Neural progenitor cell (in vitro differentiated cells): ENCODE data around the gene IQGAP2. TPM values are rescaled to one million over a fixed set of nuclear protein-coding genes. Genes with fewer than 3 reads are reported as not detected.

Experiments
- DNase-seq: peaks from one replicate; pipeline ENCODE4 v3.0.0-alpha.2; 2016; ENCODE audit warnings: low spot score
- H2AFZ ChIP-seq: fragments of 200-600 bp; sonication (generic); replicated peaks from 2 replicates; pipeline ENCODE4 v1.6.1; 2016; ENCODE audit warnings: antibody characterized with exemption
- H3F3A ChIP-seq: fragments of 200-600 bp; sonication (generic); 2 replicates; pipeline ENCODE4 v1.6.1; 2016; ENCODE audit warnings: antibody characterized with exemption, low read depth
- H3K27ac ChIP-seq: fragments of 200-600 bp; sonication (generic); 2 replicates; pipeline ENCODE4 v1.5.1; 2016; ENCODE audit warnings: mild to moderate bottlenecking
- H3K27me3 ChIP-seq: fragments of 200-600 bp; sonication (generic); 2 replicates; pipeline ENCODE4 v1.6.1; 2016; ENCODE audit warnings: mild to moderate bottlenecking, moderate library complexity
- H3K36me3 ChIP-seq: fragments of 200-600 bp; sonication (generic); 2 replicates; pipeline ENCODE4 v1.5.1; 2016
- H3K4me1 ChIP-seq: fragments of 200-600 bp; sonication (generic); 2 replicates; pipeline ENCODE4 v1.6.1; 2016; ENCODE audit warnings: mixed run types
- H3K4me2 ChIP-seq: fragments of 200-600 bp; sonication (generic); 2 replicates; pipeline ENCODE4 v1.6.1; 2016
- H3K4me3 ChIP-seq: fragments of 200-600 bp; sonication (generic); 2 replicates; pipeline ENCODE4 v1.5.1; 2016
- H3K79me2 ChIP-seq: fragments of 200-600 bp; sonication (generic); 2 replicates; pipeline ENCODE4 v1.6.1; 2016; ENCODE audit warnings: low read depth
- H3K9ac ChIP-seq: fragments of 200-600 bp; sonication (generic); 2 replicates; pipeline ENCODE4 v1.6.1; 2016
- H3K9me3 ChIP-seq: fragments of 200-600 bp; sonication (generic); 2 replicates; pipeline ENCODE4 v1.5.1; 2016; ENCODE audit warnings: low read depth
- H4K20me1 ChIP-seq: fragments of 200-600 bp; sonication (generic); 2 replicates; pipeline ENCODE4 v1.6.1; 2016; ENCODE audit warnings: low read depth
- H3K27ac Mint-ChIP-seq: 3 replicates; pipeline ENCODE4 v1.8.0; 2021; ENCODE audit warnings: mixed read lengths
- H3K27me3 Mint-ChIP-seq: 2 replicates; pipeline ENCODE4 v1.8.0; 2022; ENCODE audit warnings: low read depth, mild to moderate bottlenecking, inconsistent platforms, moderate library complexity, mixed read lengths; ENCODE audit not compliant: insufficient read depth
- H3K36me3 Mint-ChIP-seq: 3 replicates; pipeline ENCODE4 v1.8.0; 2021; ENCODE audit warnings: mixed read lengths
- H3K4me1 Mint-ChIP-seq: 3 replicates; pipeline ENCODE4 v1.8.0; 2021; ENCODE audit warnings: mixed read lengths
- H3K4me3 Mint-ChIP-seq: 3 replicates; pipeline ENCODE4 v1.8.0; 2021; ENCODE audit warnings: mild to moderate bottlenecking, moderate library complexity, mixed read lengths
- H3K9me3 Mint-ChIP-seq: 3 replicates; pipeline ENCODE4 v1.8.0; 2020; ENCODE audit warnings: mixed read lengths
- CTCF ChIP-seq: fragments of 200-600 bp; sonication (generic); IDR thresholded peaks from 2 replicates; pipeline ENCODE4 v1.5.1; 2017; ENCODE audit warnings: antibody characterized with exemption, mild to moderate bottlenecking
- EZH2 ChIP-seq: fragments of 200-600 bp; sonication (generic); IDR thresholded peaks from 2 replicates; pipeline ENCODE4 v1.6.1; 2017; ENCODE audit warnings: antibody characterized with exemption, mild to moderate bottlenecking, moderate library complexity
- EZH2phosphoT487 ChIP-seq: fragments of 200-600 bp; sonication (generic); IDR thresholded peaks from 2 replicates; pipeline ENCODE4 v1.6.1; 2017; ENCODE audit warnings: antibody characterized with exemption
- total RNA-seq: library from RNA; depleted of rRNA; stranded (reverse); fragments of >200 nt; gene quantifications from 2 replicates; pipeline ENCODE4 v1.2.3, GENCODE V29; 2015; ENCODE audit warnings: low replicate concordance

The IQGAP2 gene
- total RNA-seq, 1 donor from 2014 or later = 37.7 TPM

- Histone ChIP-seq H3K9me3 (no peaks in the 10 kb centered on the region), H3K27ac (no peak overlapping the region), H3K36me3 (no peaks in the 10 kb centered on the region), H2AFZ (no peak overlapping the region), H3K9ac (no peak overlapping the region), H3K79me2 (no peaks in the 10 kb centered on the region), H3K27me3 (no peaks in the 10 kb centered on the region), H3K4me2 (no peak overlapping the region), H3K4me3 (no peak overlapping the region), H3F3A (peaks cover 19% of the 10 kb centered on the region), H3K4me1 (peaks cover 27% of the 10 kb centered on the region), H4K20me1 (no peaks in the 10 kb centered on the region)
- no peak overlapping the region for H3K27ac Mint-ChIP-seq
- H3K9me3 Mint-ChIP-seq = peaks cover 3% of the 10 kb centered on the region
- no peak overlapping the region for H3K4me3 Mint-ChIP-seq
- H3K4me1 Mint-ChIP-seq = peaks cover 20% of the 10 kb centered on the region
- TF ChIP-seq EZH2 (no peak), EZH2phosphoT487 (no peak), CTCF (no peak)
- peaks cover 2% of the 10 kb centered on the region for H3K27me3 Mint-ChIP-seq
- no peaks in the 10 kb centered on the region for H3K36me3 Mint-ChIP-seq
- no peak for DNase-seq
These were observed 94.0 kb downstream of the IQGAP2 start for GRCh38 chr5:76497065-76497460.

- Mint-ChIP-seq H3K27me3 (peaks cover 2% of the 10 kb centered on the region), H3K4me3 (no peak overlapping the region), H3K27ac (no peak overlapping the region), H3K36me3 (no peaks in the 10 kb centered on the region), H3K4me1 (peaks cover 13% of the 10 kb centered on the region), H3K9me3 (peaks cover 3% of the 10 kb centered on the region)
- Histone ChIP-seq H2AFZ (no peak overlapping the region), H3K4me2 (no peak overlapping the region), H3K4me3 (no peak overlapping the region), H3F3A (peaks cover 26% of the 10 kb centered on the region), H4K20me1 (no peaks in the 10 kb centered on the region), H3K27ac (no peak overlapping the region), H3K27me3 (no peaks in the 10 kb centered on the region), H3K9ac (no peak overlapping the region), H3K36me3 (no peaks in the 10 kb centered on the region), H3K9me3 (no peaks in the 10 kb centered on the region), H3K4me1 (peaks cover 25% of the 10 kb centered on the region), H3K79me2 (no peaks in the 10 kb centered on the region)
- no peak for DNase-seq
- TF ChIP-seq CTCF (no peak), EZH2 (no peak), EZH2phosphoT487 (no peak)
These were observed 95.1 kb downstream of the IQGAP2 start for GRCh38 chr5:76497986-76498717.

GRCh38 chr5:76499507-76500161 lies 96.5 kb downstream of the IQGAP2 start:
- H3K4me1 Mint-ChIP-seq = peaks cover 15% of the 10 kb centered on the region

More at GRCh38 chr5:76499507-76500161, 96.5 kb downstream of the IQGAP2 start:
- H3K27me3 Mint-ChIP-seq = peaks cover 2% of the 10 kb centered on the region
- no peaks in the 10 kb centered on the region for H3K9me3 ChIP-seq
- H3K4me2 ChIP-seq = no peak overlapping the region
- no peaks in the 10 kb centered on the region for H3K79me2 ChIP-seq
- peaks cover 26% of the 10 kb centered on the region for H3F3A ChIP-seq
- H3K4me3 Mint-ChIP-seq = no peak overlapping the region
- no peaks in the 10 kb centered on the region for H3K36me3 Mint-ChIP-seq
- peaks cover 3% of the 10 kb centered on the region for H3K9me3 Mint-ChIP-seq
- H3K36me3 ChIP-seq = no peaks in the 10 kb centered on the region
- H3K27ac ChIP-seq = no peak overlapping the region
- H3K27ac Mint-ChIP-seq = no peak overlapping the region
- TF ChIP-seq EZH2phosphoT487 (no peak), EZH2 (no peak), CTCF (no peak)
- H3K27me3 ChIP-seq = no peaks in the 10 kb centered on the region
- no peak overlapping the region for H2AFZ ChIP-seq
- peaks cover 20% of the 10 kb centered on the region for H3K4me1 ChIP-seq
- DNase-seq = no peak
- no peak overlapping the region for H3K4me3 ChIP-seq
- no peaks in the 10 kb centered on the region for H4K20me1 ChIP-seq
- H3K9ac ChIP-seq = no peak overlapping the region
